Suprapubic skin (tissue), 4 donors: ENCODE data around the gene CCDC88A. TPM values are rescaled to one million over a fixed set of nuclear protein-coding genes. Genes with fewer than 3 reads are reported as not detected.
A peak's percentile ranks its signal among the peaks of the same experiment; 100 is the strongest.
"Not testable (repeated sequence)": the region's sequence is repeated elsewhere in the genome, so short reads cannot be mapped to it uniquely, and the experiment has no call there.

ENCODE experiments used
- DNase-seq, 2 donors: peaks; one replicate each; pipeline ENCODE4 v3.0.0-alpha.2; 2019; ENCODE audit warnings: low spot score in 2 of 2
- H3K27ac ChIP-seq: fragments of 200-600 bp; sonication (generic); one replicate; pipeline ENCODE4 v1.5.1; 2019
- H3K27me3 ChIP-seq: fragments of 200-600 bp; sonication (generic); one replicate; pipeline ENCODE4 v1.5.1; 2019
- H3K36me3 ChIP-seq: fragments of 200-600 bp; sonication (generic); one replicate; pipeline ENCODE4 v1.5.1; 2019
- H3K4me1 ChIP-seq: fragments of 200-600 bp; sonication (generic); one replicate; pipeline ENCODE4 v1.5.1; 2019
- H3K4me3 ChIP-seq: fragments of 200-600 bp; sonication (generic); one replicate; pipeline ENCODE4 v1.5.1; 2019; ENCODE audit warnings: mild to moderate bottlenecking
- H3K9me3 ChIP-seq: fragments of 200-600 bp; sonication (generic); one replicate; pipeline ENCODE4 v1.5.1; 2019
- CTCF ChIP-seq, 2 donors: fragments of 200-600 bp in 1 of 2; fragments of 450-650 bp in 1 of 2; sonication (generic) in 1 of 2; IDR thresholded peaks; one replicate each; pipeline ENCODE4 v1.5.1; 2016 to 2019; ENCODE audit warnings: antibody characterized with exemption in 2 of 2, mild to moderate bottlenecking in 1 of 2, moderate library complexity in 1 of 2
- EP300 ChIP-seq: sonication (generic); formaldehyde crosslinking; IDR thresholded peaks from one replicate; pipeline ENCODE4 v1.6.1; 2017; ENCODE audit warnings: antibody characterized with exemption
- POLR2A ChIP-seq, 2 donors: fragments of 450-650 bp; IDR thresholded peaks; one replicate each; pipeline ENCODE4 v1.6.1; 2017; ENCODE audit warnings: antibody characterized with exemption in 2 of 2, mild to moderate bottlenecking in 2 of 2, moderate library complexity in 2 of 2
- POLR2AphosphoS5 ChIP-seq, 3 donors: sonication (generic); formaldehyde crosslinking; IDR thresholded peaks; one replicate each; pipeline ENCODE4 v1.6.1; 2017; ENCODE audit warnings: antibody characterized with exemption in 3 of 3
- WGBS: methylation state at CpG from one replicate; pipeline ENCODE4 v1.1.5; 2018; 5-methylcytosine and 5-hydroxymethylcytosine counted together
- total RNA-seq, 4 donors: library from RNA; depleted of rRNA; stranded (reverse); fragments of >200 nt; gene quantifications; one replicate each; pipeline ENCODE4 v1.1.0, GENCODE V29; 2016

The CCDC88A gene
- total RNA-seq, 4 donors from 2014 or later, result 9.0 to 25.8 (median 18.2) TPM

GRCh38 chr2:55282110-55282917, 137.3 kb downstream of the CCDC88A start:
- no peaks in the 10 kb centered on the region for H3K27me3 ChIP-seq
- no peaks in the 10 kb centered on the region for H3K36me3 ChIP-seq
- H3K9me3 ChIP-seq, result no peaks in the 10 kb centered on the region
- peaks cover 14% of the 10 kb centered on the region for H3K4me1 ChIP-seq
- peak overlapping the region; percentile 84 for H3K4me3 ChIP-seq
- WGBS, result 9% methylated on average over 33 of the region's 60 CpGs
- TF ChIP-seq POLR2A (IDR thresholded peaks at IDR 0.05), result peak in 1 of 2 donors; percentile 37
- TF ChIP-seq CTCF (IDR thresholded peaks at IDR 0.05), result no peak
- TF ChIP-seq EP300, result no peak
- TF ChIP-seq POLR2AphosphoS5 (IDR thresholded peaks at IDR 0.05), result peak in 2 of 3 donors; percentile 58 to 65
- peak overlapping the region; percentile 88 for H3K27ac ChIP-seq
- peak; percentile 90 to 93 for DNase-seq

- H3K36me3 ChIP-seq, H3K9me3 ChIP-seq, DNase-seq, H3K27me3 ChIP-seq: not testable (repeated sequence)
- WGBS, result 65% methylated on average over 5 of the region's 5 CpGs
- Histone ChIP-seq H3K27ac (peak overlapping the region; percentile 88), H3K4me1 (peaks cover 14% of the 10 kb centered on the region), H3K4me3 (peak overlapping the region; percentile 84)
Observed at GRCh38 chr2:55280851-55281546, 138.7 kb downstream of the CCDC88A start.

- not testable (repeated sequence) for H3K27me3 ChIP-seq, H3K27ac ChIP-seq, H3K9me3 ChIP-seq, H3K36me3 ChIP-seq, H3K4me3 ChIP-seq, DNase-seq
- 66% methylated on average over 7 of the region's 7 CpGs for WGBS
- peaks cover 14% of the 10 kb centered on the region for H3K4me1 ChIP-seq
Observed at GRCh38 chr2:55279859-55280424, 139.7 kb downstream of the CCDC88A start.

GRCh38 chr2:55279214-55279835, 140.3 kb downstream of the CCDC88A start:
- not testable (repeated sequence) for H3K27ac ChIP-seq, H3K4me3 ChIP-seq, H3K27me3 ChIP-seq, DNase-seq, H3K9me3 ChIP-seq, H3K36me3 ChIP-seq
- 62% methylated on average over 10 of the region's 10 CpGs for WGBS
- H3K4me1 ChIP-seq, result peaks cover 14% of the 10 kb centered on the region

GRCh38 chr2:55277310-55277709, 142.3 kb downstream of the CCDC88A start:
- H3K36me3 ChIP-seq, result no peaks in the 10 kb centered on the region
- H3K9me3 ChIP-seq, result no peaks in the 10 kb centered on the region
- peaks cover 7% of the 10 kb centered on the region for H3K4me1 ChIP-seq
- WGBS, result 78% methylated on average over 3 of the region's 3 CpGs
- no peak for DNase-seq
- H3K4me3 ChIP-seq, result no peak overlapping the region
- no peak for TF ChIP-seq POLR2A (IDR thresholded peaks at IDR 0.05)
- TF ChIP-seq POLR2AphosphoS5 (IDR thresholded peaks at IDR 0.05), result no peak
- no peak for TF ChIP-seq EP300
- no peak for TF ChIP-seq CTCF (IDR thresholded peaks at IDR 0.05)
- no peak overlapping the region for H3K27ac ChIP-seq
- H3K27me3 ChIP-seq, result no peaks in the 10 kb centered on the region

GRCh38 chr2:55274346-55274745, 145.3 kb downstream of the CCDC88A start:
- 91% methylated on average over 2 of the region's 2 CpGs for WGBS
- H3K4me1 ChIP-seq, result peaks cover 10% of the 10 kb centered on the region
- H3K4me3 ChIP-seq, H3K27me3 ChIP-seq, H3K9me3 ChIP-seq, H3K36me3 ChIP-seq, DNase-seq, H3K27ac ChIP-seq: not testable (repeated sequence)

GRCh38 chr2:55269645-55269990, 150.0 kb downstream of the CCDC88A start:
- Histone ChIP-seq H3K4me3 (peak overlapping the region; percentile 82), H3K9me3 (no peaks in the 10 kb centered on the region), H3K4me1 (peaks cover 21% of the 10 kb centered on the region), H3K36me3 (peaks cover 13% of the 10 kb centered on the region), H3K27ac (peak overlapping the region; percentile 90), H3K27me3 (no peaks in the 10 kb centered on the region)
- TF ChIP-seq POLR2A (IDR thresholded peaks at IDR 0.05) (no peak), EP300 (no peak), POLR2AphosphoS5 (IDR thresholded peaks at IDR 0.05) (no peak), CTCF (IDR thresholded peaks at IDR 0.05) (no peak)
- DNase-seq, result no peak
- WGBS, result 22% methylated on average over 7 of the region's 7 CpGs
